ENCODE measurements around the gene DUSP28. TPM values are rescaled to one million over a fixed set of nuclear protein-coding genes. Genes with fewer than 3 reads are reported as not detected.

Gene DUSP28
- total and polyA plus RNA-seq, 2 donors (not counting 1 experiment from before 2014, with no cell fraction given): 19.0 to 19.1 TPM

DNA sequence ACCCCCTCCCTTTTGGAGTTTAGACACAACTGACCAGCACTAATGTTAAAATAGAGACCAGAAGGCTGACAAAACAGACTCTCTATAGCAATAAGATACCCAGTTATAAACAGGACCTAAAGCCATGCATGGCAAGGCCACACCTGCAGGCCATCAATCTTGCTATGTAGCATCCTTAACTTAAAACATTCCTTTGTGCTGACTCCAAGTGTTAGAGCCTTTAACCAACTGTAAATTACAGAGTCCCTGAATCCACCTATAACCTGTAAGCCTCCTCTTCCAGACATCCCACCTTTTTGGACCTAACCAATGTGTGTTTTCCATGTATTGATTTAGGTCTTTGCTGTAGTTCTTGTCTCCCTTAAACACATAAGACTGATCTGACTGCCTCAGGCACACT, 20.3 kb upstream of the DUSP28 start:
- Mint-ChIP-seq H3K4me3 (no peak overlapping the region), H3K4me1 (peaks cover 2% of the 10 kb centered on the region), H3K27ac (no peak overlapping the region), H3K27me3 (no peaks in the 10 kb centered on the region), H3K9me3 (ENCODE audit: insufficient read depth) (no peaks in the 10 kb centered on the region)
- Histone ChIP-seq H3K79me2 (ENCODE audit: control insufficient read depth, insufficient read depth, low read length) (peaks cover 20% of the 10 kb centered on the region), H3K36me3 (replicated peaks in 1 of 2; ENCODE audit: control extremely low read depth in 1 of 2, control insufficient read depth in 1 of 2, extremely low read depth in 1 of 2, insufficient read depth in 2 of 2, low read length in 1 of 2) (peaks cover 0 to 29% of the 10 kb centered on the region in 2 experiments), H3K9ac (ENCODE audit: low read length) (no peak overlapping the region), H3K4me1 (ENCODE audit: control insufficient read depth in 2 of 2, insufficient read depth in 2 of 2, low read length in 2 of 2) (no peaks in the 10 kb centered on the region), H3K9me3 (ENCODE audit: control extremely low read depth in 1 of 3, control insufficient read depth in 2 of 3, insufficient read depth in 1 of 3, low read length in 2 of 3) (no peaks in the 10 kb centered on the region), H4K20me1 (ENCODE audit: control insufficient read depth, insufficient read depth, low read length, poor library complexity, severe bottlenecking) (peaks cover 7% of the 10 kb centered on the region), H3K4me3 (ENCODE audit: control extremely low read depth in 1 of 5, extremely low read depth in 1 of 5, insufficient read depth in 1 of 5, low read depth in 2 of 5, low read length in 4 of 5) (no peak overlapping the region), H3K27ac (ENCODE audit: low read length in 2 of 2) (no peak overlapping the region), H3K4me2 (replicated peaks; ENCODE audit: low read depth, low read length, poor library complexity, severe bottlenecking) (no peak overlapping the region), H2AFZ (ENCODE audit: insufficient read depth, low read depth, low read length, poor library complexity, severe bottlenecking) (no peak overlapping the region), H3K27me3 (replicated peaks in 1 of 4; ENCODE audit: control extremely low read depth in 1 of 4, control insufficient read depth in 3 of 4, insufficient read depth in 4 of 4, low read length in 3 of 4) (no peaks in the 10 kb centered on the region)
- TF ChIP-seq, protein P1, sequence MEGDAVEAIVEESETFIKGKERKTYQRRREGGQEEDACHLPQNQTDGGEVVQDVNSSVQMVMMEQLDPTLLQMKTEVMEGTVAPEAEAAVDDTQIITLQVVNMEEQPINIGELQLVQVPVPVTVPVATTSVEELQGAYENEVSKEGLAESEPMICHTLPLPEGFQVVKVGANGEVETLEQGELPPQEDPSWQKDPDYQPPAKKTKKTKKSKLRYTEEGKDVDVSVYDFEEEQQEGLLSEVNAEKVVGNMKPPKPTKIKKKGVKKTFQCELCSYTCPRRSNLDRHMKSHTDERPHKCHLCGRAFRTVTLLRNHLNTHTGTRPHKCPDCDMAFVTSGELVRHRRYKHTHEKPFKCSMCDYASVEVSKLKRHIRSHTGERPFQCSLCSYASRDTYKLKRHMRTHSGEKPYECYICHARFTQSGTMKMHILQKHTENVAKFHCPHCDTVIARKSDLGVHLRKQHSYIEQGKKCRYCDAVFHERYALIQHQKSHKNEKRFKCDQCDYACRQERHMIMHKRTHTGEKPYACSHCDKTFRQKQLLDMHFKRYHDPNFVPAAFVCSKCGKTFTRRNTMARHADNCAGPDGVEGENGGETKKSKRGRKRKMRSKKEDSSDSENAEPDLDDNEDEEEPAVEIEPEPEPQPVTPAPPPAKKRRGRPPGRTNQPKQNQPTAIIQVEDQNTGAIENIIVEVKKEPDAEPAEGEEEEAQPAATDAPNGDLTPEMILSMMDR (IDR thresholded peaks at IDR 0.05): no peak
- no peak for TF ChIP-seq EZH2 (IDR thresholded peaks at IDR 0.05; ENCODE audit: borderline replicate concordance, insufficient read depth, low read depth, low read length, poor library complexity, severe bottlenecking)
- DNase-seq: no peak
- CTCF ChIA-PET: no interaction called here
- intact Hi-C loops (cut with micrococcal nuclease): no loop called here
- ATAC-seq (ENCODE audit: low read depth): no peak
- POLR2A ChIA-PET: no interaction called here

DNA sequence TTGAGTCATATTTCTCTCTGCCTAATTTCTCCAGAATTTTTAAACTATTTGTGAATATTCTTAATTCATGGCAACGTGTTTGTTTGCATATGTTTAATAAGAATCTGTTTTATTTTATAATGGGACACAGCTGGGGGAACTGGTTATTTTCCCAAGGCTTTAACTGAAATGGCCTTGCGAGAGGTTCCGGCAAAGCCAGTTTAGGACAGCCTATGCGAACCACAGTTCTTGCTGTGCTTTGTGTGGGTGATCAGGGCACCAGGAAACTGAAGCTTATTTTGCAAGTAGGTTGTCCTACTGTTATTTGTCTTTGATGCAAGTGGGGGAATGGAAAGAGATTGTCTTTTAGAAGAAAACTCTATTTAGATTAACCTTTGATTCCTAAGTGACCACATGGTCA, 8.9 kb upstream of the DUSP28 start:
- Histone ChIP-seq H3K9ac (ENCODE audit: low read length) (no peak overlapping the region), H3K9me3 (ENCODE audit: control extremely low read depth in 1 of 3, control insufficient read depth in 2 of 3, insufficient read depth in 1 of 3, low read length in 2 of 3) (peaks cover 0 to 4% (median 0%) of the 10 kb centered on the region in 3 donors), H4K20me1 (ENCODE audit: control insufficient read depth, insufficient read depth, low read length, poor library complexity, severe bottlenecking) (peaks cover 34% of the 10 kb centered on the region), H3K36me3 (replicated peaks in 1 of 2; ENCODE audit: control extremely low read depth in 1 of 2, control insufficient read depth in 1 of 2, extremely low read depth in 1 of 2, insufficient read depth in 2 of 2, low read length in 1 of 2) (peaks cover 1 to 24% of the 10 kb centered on the region in 2 experiments), H3K4me3 (ENCODE audit: control extremely low read depth in 1 of 5, extremely low read depth in 1 of 5, insufficient read depth in 1 of 5, low read depth in 2 of 5, low read length in 4 of 5) (no peak overlapping the region), H3K4me1 (ENCODE audit: control insufficient read depth in 2 of 2, insufficient read depth in 2 of 2, low read length in 2 of 2) (peaks cover 12% of the 10 kb centered on the region in 2 donors), H3K27me3 (replicated peaks in 1 of 4; ENCODE audit: control extremely low read depth in 1 of 4, control insufficient read depth in 3 of 4, insufficient read depth in 4 of 4, low read length in 3 of 4) (no peaks in the 10 kb centered on the region), H3K4me2 (replicated peaks; ENCODE audit: low read depth, low read length, poor library complexity, severe bottlenecking) (peak overlapping the region; percentile 32), H2AFZ (ENCODE audit: insufficient read depth, low read depth, low read length, poor library complexity, severe bottlenecking) (no peak overlapping the region), H3K27ac (ENCODE audit: low read length in 2 of 2) (peak overlapping the region; percentile 28 to 78), H3K79me2 (ENCODE audit: control insufficient read depth, insufficient read depth, low read length) (peaks cover 35% of the 10 kb centered on the region)
- peaks cover 19% of the 10 kb centered on the region for H3K4me1 Mint-ChIP-seq
- TF ChIP-seq EZH2 (IDR thresholded peaks at IDR 0.05; ENCODE audit: borderline replicate concordance, insufficient read depth, low read depth, low read length, poor library complexity, severe bottlenecking): no peak
- TF ChIP-seq, protein P1 (IDR thresholded peaks at IDR 0.05): no peak
- POLR2A ChIA-PET: interaction anchor here (0.8 to 1.0 kb wide), 2 partner anchors 10 to 14 kb away, joined by 3 to 5 read pairs; no protein-coding TSS in a partner anchor
- peak overlapping the region; percentile 33 for H3K27ac Mint-ChIP-seq
- no peaks in the 10 kb centered on the region for H3K27me3 Mint-ChIP-seq
- 100% methylated on average over 3 of the region's 4 CpGs for WGBS (ENCODE audit: insufficient coverage)
- CTCF ChIA-PET: interaction anchor here (0.7 to 1.8 kb wide), 4 partner anchors 9 to 68 kb away, joined by 3 to 4 read pairs (median 3); partner anchors contain the start of gene DUSP28
- peaks cover 3% of the 10 kb centered on the region for H3K9me3 Mint-ChIP-seq (ENCODE audit: insufficient read depth)
- no peak for ATAC-seq (ENCODE audit: low read depth)
- no peak for DNase-seq
- no peak overlapping the region for H3K4me3 Mint-ChIP-seq
- intact Hi-C loops (cut with micrococcal nuclease): no loop called here

All from B cell (primary cell).